GM21717 (cell line): Measurements from ENCODE around the gene ELOVL1.
"Not testable (repeated sequence)": the region's sequence is repeated elsewhere in the genome, so short reads cannot be mapped to it uniquely, and the experiment has no call there.

Source experiments
- ATAC-seq: cut with Tn5 transposase; IDR thresholded peaks from one replicate; pipeline ENCODE4 v1.9.1; 2021; ENCODE audit warnings: mild to moderate bottlenecking, moderate library complexity; ENCODE audit not compliant: unreplicated experiment

The ELOVL1 gene

GRCh38 chr1:43367904-43368645 lies at the start of gene ELOVL1:
Gene ELOVL1 (minus strand): TSS chr1:43368011. CDS start chr1:43365609, 2,402 bp downstream.
- ATAC-seq: peak; percentile 68

GRCh38 chr1:43415901-43416300 lies 48.1 kb upstream of the ELOVL1 start:
- ATAC-seq: no peak

- no peak for ATAC-seq
Observed at GRCh38 chr1:43414634-43415223, 46.9 kb upstream of the ELOVL1 start.

GRCh38 chr1:43413426-43413825 lies 45.6 kb upstream of the ELOVL1 start:
- ATAC-seq: not testable (repeated sequence)

GRCh38 chr1:43410571-43410970 lies 42.8 kb upstream of the ELOVL1 start:
- no peak for ATAC-seq

GRCh38 chr1:43405876-43406234 lies 38.0 kb upstream of the ELOVL1 start:
- ATAC-seq: no peak

- no peak for ATAC-seq
Observed at GRCh38 chr1:43405219-43405875, 37.5 kb upstream of the ELOVL1 start.

- no peak for ATAC-seq
Observed at GRCh38 chr1:43404353-43404752, 36.5 kb upstream of the ELOVL1 start.

GRCh38 chr1:43402089-43402865 lies 34.5 kb upstream of the ELOVL1 start:
- ATAC-seq: no peak

- not testable (repeated sequence) for ATAC-seq
Observed at GRCh38 chr1:43400441-43400840, 32.6 kb upstream of the ELOVL1 start.

GRCh38 chr1:43398227-43398626 lies 30.4 kb upstream of the ELOVL1 start:
- no peak for ATAC-seq

- ATAC-seq: no peak
Observed at GRCh38 chr1:43396059-43396458, 28.2 kb upstream of the ELOVL1 start.

GRCh38 chr1:43395523-43395922 lies 27.7 kb upstream of the ELOVL1 start:
- ATAC-seq: no peak

- ATAC-seq: no peak
Observed at GRCh38 chr1:43392702-43393101, 24.9 kb upstream of the ELOVL1 start.

GRCh38 chr1:43389326-43390313 lies 21.8 kb upstream of the ELOVL1 start, which contains the start of the genes MED8 and SZT2:
Gene MED8 (minus strand): TSS chr1:43389800. CDS start chr1:43389764, 36 bp downstream.
Gene SZT2 (plus strand): TSS chr1:43389899. CDS start chr1:43389969, 70 bp downstream.
- peak; percentile 80 for ATAC-seq

GRCh38 chr1:43388613-43389012 lies 20.8 kb upstream of the ELOVL1 start:
- no peak for ATAC-seq

GRCh38 chr1:43387976-43388599 lies 20.3 kb upstream of the ELOVL1 start:
- ATAC-seq: no peak

- no peak for ATAC-seq
Observed at GRCh38 chr1:43386676-43387075, 18.9 kb upstream of the ELOVL1 start.

GRCh38 chr1:43383449-43383848 lies 15.6 kb upstream of the ELOVL1 start:
- ATAC-seq: no peak
